ENCODE measurements around the gene HACD1.
"Not testable (repeated sequence)": the region's sequence is repeated elsewhere in the genome, so short reads cannot be mapped to it uniquely, and the experiment has no call there.

HACD1 gene

DNA sequence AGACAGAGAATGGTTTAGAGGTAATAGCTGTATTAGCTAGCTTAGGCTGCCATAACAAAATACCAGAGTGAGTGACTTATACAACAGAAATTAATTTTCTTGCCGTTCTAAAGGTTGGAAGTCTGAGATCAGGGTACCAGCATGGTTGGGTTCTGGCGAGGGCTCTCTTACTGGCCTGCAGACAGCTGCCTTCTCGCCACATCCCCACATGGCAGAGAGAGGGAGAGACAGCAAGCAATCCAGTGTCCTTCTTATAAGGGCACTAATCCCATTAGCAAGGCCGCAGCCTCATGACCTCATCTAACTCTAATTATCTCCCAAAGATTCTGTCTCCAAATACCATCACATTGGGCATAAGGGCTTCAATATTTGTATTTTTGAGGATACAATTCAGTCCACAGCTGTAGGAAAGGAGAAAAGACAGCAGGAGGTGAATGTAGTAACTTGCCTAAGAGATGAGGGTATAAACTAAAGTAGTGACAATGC, 23.2 kb upstream of the HACD1 start:
- no peak for DNase-seq

DNA sequence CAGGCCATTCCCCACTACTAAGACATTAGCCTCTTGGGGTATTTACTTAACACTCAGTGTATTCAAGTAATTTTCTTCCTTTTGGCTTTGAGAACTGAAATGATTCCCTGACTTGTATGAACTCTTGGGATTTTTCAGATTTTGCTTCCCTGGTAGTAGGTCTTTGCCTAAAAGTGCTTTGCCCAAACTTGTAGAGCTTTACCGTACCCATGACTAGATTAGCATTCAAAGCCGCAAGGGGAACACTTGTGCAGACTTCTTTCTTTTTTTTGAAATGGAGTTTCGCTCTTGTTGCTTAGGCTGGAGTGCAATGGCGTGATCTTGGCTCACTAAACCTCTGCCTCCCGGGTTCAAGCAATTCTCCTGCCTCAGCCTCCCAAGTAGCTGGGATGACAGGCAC, 20.7 kb upstream of the HACD1 start:
- no peak for DNase-seq

DNA sequence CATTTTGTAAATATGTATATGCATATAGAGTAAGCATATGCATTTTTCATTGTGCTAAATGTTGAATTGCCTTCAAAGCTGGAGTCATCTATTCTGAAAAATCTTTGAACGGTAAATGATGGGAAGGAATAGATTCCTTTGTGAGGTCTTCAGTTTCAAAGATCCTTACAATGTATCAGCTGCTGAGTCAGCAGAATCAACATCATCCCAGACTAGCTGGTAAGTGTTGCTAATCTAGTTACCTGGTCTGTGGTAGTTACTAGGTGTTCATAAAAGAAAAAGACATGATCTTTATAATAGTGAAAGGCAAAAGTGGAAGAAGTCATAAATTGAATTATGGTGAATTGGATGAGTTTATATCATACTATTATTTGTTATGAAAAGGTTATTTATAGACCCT, 16.2 kb upstream of the HACD1 start:
- DNase-seq: no peak

DNA sequence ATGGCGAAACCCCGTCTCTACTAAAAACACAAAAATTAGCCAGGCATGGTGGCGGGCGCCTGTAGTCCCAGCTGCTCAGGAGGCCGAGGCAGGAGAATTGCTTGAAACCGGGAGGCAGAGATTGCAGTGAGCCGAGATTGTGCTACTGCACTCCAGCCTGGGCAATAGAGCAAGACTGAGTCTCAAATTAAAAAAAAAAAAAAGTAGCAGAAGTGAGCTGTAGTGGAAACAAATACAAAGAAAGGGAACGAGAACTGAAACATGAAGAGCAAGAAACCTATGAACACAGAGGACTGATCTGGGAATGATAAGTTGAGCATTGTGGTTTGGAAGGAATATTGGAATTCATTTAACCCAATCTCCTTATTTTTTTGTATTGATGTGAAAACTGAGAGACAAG, 15.4 kb upstream of the HACD1 start:
- not testable (repeated sequence) for DNase-seq

DNA sequence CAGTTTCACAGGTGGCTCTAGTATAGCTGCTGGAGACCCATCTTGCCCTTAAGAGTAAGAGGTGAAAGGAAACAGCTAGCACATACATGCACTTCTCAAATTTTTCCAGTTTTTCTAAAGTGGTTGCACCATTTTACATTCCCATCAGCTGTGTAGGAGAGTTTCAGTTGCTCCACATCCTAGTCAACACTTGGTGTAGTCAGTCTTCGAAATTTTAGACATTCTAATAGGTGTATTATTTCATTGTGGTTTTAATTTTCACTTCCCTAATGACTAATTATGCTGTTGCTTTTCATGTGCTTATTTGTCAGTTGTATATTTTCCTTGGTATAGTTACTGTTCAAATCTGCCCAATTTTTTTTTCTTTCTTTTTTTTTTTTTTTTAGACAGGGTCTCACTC, 9.5 kb upstream of the HACD1 start:
- no peak for DNase-seq

DNA sequence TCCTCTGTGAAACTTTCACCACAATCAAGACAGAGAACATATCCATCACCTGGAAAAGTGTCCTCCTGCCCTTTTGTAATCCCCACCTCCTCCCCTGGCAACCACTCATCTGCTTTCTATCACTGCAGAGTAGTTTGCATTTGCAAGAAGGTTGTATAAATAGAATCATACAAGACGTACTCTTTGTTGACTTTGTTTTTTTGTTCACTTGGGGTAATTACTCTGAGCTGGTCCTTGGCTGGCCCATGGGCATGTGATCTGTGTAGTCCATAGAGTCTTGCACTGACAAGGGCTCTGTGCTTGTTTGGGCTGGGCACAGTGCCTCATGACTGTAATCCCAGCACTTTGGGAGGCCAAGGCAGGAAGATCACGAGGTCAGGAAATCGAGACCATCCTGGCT, 7.8 kb upstream of the HACD1 start:
- DNase-seq: no peak

DNA sequence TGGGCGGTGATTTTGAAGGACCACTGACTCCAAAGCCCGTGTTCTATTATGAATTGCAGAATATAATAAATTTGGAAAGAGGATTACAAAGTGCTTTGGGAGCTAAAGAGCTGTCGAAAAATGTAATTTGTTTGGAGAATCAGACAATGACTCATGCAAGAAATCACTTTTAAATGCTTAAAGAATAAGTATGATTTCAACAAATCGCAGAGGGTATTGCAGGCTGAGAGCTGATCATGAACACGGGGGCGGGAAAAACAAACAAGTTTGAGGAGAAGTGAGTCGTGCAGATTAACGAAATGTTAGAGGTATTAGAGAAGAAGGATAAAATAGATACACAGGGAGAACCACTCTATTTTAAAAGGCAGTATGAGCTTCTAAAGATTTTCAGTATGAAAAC, 4.9 kb upstream of the HACD1 start:
- DNase-seq: no peak

DNA sequence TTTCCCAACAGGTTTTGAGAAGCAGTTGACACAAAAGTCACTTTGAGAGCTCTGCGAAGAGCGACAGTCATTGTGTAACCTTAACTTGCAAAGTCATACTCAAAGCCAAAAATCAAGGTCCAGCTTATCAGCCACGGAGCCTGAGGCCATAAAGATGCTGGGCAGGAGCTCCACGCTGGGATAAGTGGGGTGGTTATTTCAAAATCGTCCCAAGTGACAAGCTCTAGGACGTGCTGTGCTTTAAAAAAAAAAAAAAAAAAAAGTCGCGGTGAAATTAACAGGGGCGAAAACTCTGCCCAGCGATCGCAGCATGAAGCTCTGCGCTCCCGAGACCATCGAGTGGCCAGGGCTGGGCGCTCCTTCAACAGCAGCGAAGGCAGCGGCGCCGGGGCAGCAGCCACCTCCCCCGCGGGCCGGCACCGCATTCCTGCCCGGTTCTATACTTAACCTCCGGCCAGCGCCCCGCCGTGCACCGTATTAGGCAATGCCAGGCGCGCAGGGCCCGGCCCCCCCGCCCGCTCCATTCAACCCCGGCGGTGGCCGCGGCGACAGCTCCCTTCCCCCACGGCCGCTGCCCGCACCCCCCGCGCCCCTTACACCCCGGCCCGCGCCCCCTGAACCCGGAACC, 657 bp downstream of the HACD1 start:
- DNase-seq: peak; percentile 17

DNA sequence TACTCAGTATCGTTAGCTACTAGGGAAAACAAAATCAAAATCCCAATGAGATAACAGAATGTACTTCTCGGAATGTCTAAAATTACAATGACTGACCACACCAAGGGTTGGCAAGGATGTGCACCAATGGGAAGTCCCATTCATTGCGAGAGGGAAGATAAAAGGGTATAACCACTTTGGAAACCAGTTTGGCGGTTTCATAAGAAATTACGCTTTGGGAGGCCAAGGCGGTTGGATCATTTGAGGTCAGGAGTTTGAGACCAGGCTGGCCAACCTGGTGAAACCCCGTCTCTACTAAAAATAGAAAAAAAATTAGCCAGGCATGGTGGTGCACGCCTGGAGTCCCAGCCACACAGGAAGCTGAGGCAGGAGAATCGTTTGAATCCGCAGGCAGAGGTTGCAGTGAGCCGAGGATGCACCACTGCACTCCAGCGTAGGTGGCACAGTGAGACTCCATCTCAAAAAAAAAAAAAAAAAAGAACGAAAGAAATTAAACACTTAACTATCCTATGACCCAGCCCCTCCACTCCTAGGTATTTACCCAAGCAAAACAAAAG, 7.6 kb downstream of the HACD1 start:
- no peak for DNase-seq

DNA sequence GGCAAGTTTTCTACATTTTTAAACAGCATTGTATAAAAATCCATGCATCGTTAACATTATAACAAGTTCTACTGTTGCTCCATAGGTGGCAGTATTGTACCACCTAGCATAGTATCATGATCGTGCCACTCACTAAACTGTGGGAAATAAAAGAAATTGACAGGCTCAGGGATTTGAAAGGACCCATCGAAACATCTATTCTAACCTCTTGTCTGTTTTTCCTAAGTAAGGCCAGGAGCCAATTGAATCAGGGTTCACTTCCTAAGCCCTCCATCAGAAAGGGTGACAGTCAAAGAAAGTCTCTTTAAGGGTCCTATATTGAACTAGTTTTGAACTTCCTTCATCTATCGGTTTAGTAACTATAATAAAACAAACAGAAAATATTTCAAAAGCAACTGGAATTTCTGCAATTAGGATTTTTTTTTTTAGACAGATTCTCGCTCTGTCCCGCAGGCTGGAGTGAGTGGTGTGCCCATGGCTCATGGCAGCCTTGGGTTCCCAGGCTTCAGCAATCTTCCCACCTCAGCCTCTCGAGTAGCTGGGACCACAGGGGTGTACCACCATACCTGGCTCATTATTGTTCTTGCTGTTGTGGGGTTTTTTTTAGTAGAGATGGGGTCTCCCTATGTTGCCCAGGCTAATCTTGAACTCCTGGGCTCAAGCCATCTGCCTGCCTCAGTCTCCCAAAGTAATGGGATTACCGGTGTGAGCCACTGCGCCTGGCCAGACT, 9.4 kb downstream of the HACD1 start:
- DNase-seq: no peak

DNA sequence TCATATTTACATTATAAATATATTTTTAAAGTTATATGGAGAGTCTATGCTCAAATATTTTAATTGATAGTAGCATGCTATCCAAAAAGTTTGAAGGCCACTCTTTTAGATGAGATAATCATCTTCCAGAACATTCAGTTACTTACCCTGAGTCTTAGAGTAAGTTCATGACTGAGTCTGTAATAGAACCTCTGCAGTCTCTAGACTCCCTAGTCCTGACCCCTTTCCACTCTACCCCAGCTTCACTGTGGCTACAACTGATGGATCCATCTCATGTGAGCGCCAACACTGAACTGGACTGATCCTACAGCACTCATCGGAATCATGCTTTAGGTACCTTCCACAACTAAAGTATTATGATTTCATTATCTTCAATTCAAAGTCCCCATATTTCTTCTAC, 10.1 kb downstream of the HACD1 start:
- DNase-seq: no peak

DNA sequence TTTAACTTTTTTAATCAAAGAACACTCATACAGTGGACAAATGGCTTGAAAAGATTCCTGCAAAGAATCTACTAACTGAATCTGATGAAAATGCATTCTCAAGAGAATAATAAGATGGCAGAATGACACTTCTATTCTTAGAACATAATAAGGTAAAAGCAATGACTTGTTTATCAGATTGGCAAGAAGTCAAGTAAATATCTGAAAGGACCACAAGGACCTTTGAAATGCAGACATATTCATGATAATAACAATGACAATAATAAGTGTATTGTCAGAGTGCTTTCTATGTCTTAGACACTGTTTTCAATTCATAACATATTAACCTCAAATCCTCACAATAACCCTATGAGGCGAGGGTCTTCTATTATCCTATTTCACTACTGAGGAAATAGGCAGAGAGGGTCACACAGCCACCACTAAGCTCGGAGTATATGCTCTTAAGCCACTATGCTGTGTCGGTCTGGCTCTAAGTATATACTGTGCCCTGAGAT, 10.6 kb downstream of the HACD1 start:
- no peak for DNase-seq

DNA sequence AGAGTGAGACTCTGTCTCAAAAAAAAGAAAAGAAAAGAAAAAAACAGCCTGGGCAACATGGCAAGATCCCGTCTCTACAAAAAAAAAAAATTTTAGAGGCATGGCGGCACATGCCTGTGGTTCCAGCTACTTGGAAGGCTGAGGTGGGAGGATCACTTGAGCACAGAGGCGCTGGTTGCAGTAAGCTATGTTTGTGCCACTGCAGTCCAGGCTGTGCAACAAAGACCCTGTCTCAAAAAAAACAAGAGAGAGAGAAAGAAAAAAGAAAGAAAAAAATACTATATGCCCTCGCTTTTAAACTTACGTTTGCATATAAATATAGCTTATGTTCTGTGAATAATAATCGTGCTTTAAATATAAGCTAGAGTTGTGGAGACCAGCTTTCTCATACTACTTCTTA, 11.2 kb downstream of the HACD1 start:
- DNase-seq: no peak

DNA sequence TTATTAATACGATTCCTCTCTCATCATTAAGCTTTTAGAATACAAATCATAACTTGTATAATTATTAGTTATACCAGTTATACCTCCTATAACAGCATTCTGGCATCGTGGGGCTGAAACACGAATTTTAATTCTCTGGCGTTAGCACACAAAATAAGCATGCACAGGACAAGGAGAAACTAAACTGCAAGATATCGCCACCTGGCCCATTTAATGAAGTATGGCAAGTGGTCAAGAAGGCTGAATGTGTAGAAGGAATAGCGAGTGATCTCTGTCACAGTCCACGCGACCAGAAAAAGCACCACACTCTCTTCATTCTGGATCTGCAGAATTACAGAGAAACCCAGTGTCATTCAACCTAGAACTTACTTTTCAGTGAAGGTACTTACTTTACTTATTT, 18.1 kb downstream of the HACD1 start:
- DNase-seq: no peak

DNA sequence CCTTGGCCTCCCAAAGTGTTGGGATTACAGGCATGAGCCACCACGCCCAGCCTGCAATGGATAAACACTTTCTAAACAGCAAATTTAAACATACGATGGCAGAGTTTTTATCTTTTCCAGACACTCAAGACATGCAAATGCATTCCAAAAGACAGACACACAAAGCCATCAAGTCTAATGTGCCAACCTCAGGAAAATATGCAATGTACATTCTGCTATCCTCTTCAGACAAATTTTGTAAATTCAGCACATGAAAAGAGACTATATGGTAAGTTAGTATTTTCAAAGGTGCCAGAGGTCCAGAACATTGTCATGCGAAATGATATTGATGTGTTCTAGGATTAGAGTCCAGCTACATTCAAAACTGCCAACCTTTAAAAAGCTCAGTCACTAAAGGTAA, 19.8 kb downstream of the HACD1 start:
- no peak for DNase-seq

DNA sequence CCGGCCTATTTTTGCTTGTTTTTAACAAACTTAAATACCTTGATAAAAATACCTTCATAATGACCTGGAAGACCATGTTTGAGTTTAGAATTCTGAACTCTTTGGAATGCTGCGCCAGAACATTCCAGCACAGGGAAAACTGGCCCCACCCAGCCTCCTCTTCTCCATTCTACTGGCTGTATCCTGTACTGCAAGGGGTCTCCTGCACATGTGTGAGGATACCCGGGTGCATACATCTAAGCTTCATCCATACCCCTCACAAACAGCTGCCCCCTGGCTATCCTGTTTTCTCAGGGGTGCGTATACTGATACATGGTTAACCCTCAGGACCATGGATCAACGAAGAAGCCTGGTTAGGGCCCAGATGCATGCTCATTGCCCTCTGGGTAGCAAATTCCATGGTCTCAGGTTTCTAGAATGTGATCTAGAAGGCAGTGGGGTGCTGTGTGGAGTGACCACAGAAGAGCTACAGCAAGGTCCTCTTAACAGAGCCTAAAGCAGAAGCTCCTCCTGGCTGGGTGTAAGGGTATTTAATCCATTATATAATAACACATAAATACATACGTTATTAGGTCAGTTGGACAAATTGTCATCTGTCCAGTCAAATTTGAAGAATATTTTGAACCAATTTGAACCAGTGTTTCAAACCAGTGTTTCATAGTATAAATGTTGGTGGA, 26.1 kb downstream of the HACD1 start:
- no peak for DNase-seq

DNA sequence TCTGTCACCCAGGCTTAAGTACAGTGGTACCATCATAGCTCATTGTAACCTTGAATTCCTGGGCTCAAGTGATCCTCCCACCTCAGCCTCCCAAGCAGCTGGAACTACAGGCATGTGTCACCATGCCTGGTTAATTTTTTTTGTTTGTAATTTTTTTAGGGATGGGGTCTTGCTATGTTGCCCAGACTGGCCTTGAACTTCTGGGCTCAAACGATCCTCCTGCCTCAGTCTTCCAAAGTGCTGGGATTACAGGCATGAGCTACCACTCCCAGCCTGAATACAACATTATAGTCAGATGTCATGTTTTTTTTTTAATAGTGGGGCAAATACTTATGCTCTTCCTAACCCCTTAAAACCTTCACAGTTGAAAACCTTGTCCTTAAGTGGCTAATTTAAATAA, 27.9 kb downstream of the HACD1 start:
- not testable (repeated sequence) for DNase-seq

DNA sequence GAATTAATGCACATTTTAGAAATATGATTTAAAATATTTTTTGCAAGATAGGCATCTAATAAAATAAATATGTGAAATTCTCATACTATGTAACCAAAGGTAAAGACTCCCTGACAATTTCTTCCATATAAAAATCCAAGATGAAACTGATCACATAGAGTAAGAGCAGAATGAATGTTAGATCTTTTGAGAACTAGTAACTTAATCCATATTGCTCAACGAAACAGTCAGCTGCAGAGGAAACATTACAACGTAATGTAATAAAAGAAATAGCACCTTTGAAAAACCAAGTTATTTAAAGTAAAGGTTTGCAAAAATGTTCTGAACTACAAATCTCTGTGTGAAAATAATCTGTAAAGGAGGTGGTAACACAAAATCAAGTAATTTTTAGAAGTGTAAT, 28.8 kb downstream of the HACD1 start:
- DNase-seq: no peak

DNA sequence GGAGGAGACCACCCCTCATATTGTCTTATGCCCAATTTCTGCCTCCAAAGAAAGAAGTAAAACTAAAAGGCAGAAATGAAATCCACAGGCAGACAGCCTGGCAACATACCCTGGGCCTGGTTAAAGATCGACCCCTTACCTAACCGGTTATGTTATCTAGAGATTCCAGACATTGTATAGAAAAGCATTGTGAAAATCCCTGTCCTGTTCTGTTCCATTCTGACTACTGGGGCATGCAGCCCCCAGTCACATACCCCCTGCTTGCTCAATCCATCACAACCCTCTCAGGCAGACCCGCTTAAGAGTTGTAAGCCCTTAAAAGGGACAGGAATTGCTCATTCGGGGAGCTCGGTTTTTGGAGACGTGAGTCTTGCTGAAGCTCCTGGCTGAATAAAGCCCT, 29.9 kb downstream of the HACD1 start:
- not testable (repeated sequence) for DNase-seq

DNA sequence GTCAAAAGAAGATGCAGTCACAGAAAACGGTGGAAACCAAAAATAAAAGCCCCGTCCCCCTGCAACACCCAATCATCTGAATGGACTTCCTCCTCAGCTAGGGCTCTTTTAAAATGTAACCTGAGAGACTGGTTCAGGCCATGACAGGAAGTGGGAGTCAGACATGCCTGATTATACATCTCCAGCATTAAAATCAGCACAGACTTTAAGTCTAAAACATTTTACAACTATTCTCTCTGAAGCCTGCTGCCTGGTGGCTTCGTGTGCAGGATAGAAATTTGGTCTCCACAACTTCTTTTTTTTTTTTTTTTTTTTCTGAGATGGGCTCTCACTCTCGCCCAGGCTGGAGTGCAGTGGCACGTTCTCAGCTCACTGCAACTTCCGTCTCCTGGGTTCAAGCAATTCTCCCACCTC, 30.3 kb downstream of the HACD1 start:
- no peak for DNase-seq

DNA sequence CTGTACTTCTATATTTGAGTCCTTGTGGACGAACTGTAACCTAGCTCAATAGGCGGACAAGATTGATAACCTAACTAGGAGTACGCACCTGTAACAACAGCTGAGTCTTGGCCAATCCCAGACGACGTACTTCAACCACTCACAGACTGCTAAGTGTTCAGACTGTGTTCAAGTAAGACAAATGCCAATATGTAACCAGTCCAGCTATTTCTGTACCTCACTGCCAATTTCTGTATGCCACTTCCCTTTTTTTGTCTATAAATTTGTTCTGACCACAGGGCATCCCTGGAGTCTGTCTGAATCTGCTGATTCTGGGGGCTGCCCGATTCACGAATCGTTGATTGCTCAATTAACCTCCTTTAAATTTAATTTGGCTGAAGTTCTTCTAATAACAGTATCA, 32.2 kb downstream of the HACD1 start:
- DNase-seq: no peak

DNA sequence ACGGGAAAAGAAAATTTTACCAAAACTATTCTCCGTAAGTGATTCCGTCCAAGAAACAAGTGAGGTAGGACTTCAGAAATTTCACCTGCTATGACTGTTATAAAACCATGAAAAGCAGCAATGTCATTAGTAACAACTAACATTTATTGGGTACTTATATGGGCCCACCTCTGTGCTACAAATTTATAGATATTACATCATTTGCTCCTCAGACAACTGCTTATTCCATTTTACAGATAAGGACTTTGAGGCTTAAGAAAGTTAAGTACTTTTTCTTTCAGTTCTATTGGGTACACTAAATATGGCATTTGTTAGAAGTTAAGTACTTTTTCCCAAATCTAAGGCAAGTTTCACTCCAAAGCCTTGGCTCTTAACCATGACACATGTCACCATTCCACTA, 36.3 kb downstream of the HACD1 start:
- DNase-seq: no peak

DNA sequence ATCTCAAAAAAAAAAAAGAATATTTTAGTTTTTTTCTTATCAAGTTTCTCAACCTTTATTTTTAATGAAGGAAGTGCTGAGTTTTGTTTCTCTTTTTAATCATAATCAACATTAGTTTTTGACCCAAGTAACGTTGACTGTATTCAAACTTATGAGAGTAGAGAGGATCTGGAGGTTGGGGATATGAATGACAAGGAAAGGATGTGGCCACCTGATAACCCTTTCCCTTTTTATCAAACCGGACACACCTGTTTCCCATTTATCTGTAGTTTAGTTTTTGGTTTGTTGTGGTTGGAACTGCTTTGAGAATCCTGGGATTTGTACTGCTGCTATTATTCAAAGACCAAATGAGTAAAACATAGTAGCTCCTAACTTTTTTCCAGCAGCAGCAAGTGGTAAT, 38.6 kb downstream of the HACD1 start:
- DNase-seq: no peak

DNA sequence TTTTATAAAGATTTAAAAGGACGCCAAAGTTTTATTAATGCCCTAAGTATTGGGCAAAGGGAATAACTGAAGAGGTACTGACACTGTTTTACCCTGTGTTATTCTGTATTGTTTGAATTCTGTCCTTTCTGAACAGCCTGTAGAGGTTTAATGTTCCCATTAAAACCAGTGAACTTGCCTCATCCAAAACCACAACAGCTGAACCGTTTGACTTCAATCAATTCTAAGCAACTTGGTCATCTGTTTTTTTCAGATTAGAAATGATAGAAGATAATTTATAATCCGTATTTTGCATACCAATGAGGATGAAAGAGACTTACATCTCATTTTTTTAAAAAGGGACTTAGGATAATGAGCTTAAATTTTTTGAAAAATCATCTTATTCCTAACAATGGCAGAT, 40.4 kb downstream of the HACD1 start:
- no peak for DNase-seq
